Left hindlimb (tissue), 1 donor: ENCODE data around the gene TRMT112.
A peak's percentile ranks its signal among the peaks of the same experiment; 100 is the strongest.

Experiments
- DNase-seq: peaks from one replicate; pipeline ENCODE4 v3.0.0-alpha.2; 2018

Gene TRMT112

DNA sequence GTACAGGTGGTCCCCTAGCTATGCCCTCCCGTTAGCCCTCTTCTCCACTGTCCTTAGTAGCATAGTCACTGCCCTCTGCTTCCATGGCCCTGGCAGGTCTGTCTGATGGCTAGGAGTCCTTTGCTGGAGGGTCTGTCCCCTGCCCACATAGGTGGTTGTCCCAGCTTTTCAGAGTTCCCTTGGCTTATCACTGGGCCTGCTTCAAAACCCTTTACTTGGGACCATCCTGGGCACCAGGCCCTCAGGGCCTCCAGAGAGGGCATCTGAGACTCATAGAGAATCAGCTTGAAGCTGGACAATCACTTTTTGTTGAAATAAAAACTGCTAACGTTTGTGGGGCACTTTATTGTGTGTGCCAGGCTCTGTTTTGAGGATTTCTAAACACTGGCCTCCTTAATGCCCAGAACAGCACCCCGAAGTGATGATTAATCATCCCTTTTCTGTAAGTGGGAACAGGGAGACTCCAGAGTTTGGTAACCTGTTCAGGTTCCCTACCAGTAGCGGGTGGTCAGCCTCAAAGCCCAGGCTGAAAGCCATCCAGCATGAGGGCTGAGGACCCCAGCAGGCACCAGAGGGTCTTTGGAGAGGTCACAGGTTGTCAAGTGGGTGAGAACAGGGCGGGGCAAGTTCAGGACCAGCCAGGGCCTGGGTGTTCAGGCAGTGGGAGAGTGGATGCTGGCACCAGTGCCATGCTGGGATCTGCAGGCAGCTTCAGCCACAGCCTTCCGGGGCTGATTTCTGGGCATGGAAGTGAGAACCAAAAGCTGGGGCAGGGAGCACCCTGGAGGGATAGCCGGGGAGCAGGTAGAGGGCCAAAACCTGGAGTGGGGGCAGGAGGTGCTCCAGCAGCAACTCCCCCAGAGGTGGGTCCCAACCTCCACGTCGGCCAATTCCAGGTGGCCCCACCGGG lies 26.8 kb downstream of the TRMT112 start:
- DNase-seq = no peak

DNA sequence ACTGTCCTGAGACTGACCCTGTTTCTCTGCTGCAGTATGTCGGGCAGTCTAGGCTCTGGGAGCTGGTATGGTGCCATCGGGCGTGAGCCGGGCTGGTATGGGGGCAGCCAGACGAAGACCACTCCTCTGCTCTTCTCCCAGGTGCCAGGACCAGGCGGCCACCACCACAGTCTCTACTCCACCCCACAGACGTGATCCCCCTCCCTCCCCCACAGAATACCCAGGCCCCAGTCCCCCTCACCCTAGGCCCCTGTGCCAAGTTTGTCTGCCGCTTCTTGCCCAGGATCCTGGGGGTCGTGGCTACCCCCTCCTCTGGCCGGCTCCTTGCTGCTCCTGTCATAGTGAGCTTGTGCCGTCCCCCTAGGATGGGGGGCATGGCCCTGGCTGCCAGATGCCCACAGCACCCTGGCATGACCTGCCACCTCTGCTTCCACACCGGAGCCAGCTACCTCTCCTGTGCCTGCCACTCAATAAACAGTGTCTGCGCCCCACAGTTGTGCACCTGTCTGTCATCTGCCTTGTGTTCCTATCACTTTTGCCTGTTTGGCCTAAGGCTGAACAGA lies 28.3 kb downstream of the TRMT112 start:
- no peak for DNase-seq

- DNase-seq = no peak
These were observed 29.0 kb downstream of the TRMT112 start for GRCh38 chr11:64288353-64288750.

DNA sequence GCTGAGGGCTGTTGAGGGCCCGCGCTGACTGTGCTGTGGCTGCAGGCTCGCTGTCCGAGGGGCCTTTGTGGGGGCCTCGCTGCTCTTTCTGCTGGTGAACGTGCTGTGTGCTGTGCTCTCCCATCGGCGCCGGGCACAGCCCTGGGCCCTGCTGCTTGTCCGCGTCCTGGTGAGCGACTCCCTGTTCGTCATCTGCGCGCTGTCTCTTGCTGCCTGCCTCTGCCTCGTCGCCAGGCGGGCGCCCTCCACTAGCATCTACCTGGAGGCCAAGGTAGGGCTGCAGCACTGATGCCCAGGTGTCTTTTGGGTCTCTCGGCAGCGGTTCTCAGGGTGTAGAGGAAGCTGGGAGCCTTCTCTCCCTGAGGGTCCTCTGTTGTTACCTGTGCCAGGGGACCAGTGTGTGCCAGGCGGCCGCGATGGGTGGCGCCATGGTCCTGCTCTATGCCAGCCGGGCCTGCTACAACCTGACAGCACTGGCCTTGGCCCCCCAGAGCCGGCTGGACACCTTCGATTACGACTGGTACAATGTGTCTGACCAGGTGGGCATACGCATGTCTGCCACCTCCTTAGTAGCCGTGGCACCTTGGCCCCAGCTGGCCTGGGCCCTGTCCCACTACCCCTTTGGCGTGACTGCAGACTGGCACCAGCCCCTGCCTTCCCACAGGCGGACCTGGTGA lies 29.5 kb downstream of the TRMT112 start:
- DNase-seq = no peak

GRCh38 chr11:64286801-64287159 lies 30.6 kb downstream of the TRMT112 start:
- DNase-seq = no peak

DNA sequence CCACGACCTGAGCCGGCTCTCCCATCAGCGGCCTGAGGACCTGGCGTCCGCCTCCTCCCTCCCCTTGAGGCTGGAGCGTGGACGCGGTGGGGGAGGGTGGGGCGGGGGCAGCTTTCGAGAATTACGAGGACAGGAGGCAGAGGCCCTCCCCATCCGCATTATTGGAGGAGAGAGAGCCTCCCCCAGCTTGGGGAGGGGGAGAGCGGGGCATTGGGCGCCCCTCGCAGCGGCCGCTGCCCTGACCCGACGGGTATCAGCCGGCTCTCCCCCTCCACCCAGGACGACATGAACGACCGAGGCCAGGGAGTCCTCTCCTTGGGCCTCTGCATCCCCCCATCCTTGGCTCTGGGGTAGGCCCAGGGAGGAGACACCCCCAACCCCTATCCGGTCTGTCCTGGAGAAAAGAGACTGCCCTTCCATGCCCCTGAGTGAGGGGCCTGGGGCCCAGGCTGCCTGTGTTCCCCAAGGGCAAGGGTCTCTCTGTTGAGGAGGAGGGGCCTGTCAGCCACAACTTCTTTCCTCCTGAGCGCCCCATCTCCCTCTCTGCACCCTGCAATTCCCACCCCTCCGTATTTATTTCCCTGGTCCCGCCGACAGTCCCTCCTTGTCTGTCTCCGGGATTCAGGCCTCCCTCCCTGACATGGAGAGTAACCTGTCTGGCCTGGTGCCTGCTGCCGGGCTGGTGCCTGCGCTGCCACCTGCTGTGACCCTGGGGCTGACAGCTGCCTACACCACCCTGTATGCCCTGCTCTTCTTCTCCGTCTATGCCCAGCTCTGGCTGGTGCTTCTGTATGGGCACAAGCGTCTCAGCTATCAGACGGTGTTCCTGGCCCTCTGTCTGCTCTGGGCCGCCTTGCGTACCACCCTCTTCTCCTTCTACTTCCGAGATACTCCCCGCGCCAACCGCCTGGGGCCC lies 31.2 kb downstream of the TRMT112 start:
- DNase-seq = no peak

- DNase-seq = peak; percentile 91
These were observed 32.1 kb downstream of the TRMT112 start, which contains the start of gene GPR137 for GRCh38 chr11:64284962-64285884. Gene GPR137, plus strand, starts transcription at chr11:64285848. Its CDS starts 677 bp downstream, at chr11:64286525.

GRCh38 chr11:64284048-64284961 lies 33.1 kb downstream of the TRMT112 start, which contains the start of gene BAD:
Gene BAD, minus strand, starts transcription at chr11:64284665. Its CDS starts 297 bp downstream, at chr11:64284368.
- peak; percentile 96 for DNase-seq

DNA sequence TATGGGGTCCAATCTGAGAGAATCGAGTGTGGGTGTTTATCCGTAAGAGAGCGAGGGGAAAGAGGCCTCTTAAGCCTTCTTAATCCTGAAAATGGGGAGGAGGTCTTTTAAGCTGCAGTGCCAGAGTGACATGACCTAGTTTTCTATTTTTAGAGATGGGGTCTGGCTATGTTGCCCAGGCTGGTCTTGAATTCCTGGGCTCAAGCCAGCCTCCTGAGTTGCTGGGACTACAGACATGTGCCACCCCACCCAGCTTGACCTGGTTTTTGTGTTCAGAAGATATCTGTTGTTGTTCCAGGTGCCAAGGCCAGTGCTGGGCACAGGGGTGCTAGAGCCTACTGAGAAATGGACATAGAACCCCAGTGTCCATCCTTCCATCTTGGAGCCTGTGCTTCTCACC lies 34.3 kb downstream of the TRMT112 start:
- no peak for DNase-seq

DNA sequence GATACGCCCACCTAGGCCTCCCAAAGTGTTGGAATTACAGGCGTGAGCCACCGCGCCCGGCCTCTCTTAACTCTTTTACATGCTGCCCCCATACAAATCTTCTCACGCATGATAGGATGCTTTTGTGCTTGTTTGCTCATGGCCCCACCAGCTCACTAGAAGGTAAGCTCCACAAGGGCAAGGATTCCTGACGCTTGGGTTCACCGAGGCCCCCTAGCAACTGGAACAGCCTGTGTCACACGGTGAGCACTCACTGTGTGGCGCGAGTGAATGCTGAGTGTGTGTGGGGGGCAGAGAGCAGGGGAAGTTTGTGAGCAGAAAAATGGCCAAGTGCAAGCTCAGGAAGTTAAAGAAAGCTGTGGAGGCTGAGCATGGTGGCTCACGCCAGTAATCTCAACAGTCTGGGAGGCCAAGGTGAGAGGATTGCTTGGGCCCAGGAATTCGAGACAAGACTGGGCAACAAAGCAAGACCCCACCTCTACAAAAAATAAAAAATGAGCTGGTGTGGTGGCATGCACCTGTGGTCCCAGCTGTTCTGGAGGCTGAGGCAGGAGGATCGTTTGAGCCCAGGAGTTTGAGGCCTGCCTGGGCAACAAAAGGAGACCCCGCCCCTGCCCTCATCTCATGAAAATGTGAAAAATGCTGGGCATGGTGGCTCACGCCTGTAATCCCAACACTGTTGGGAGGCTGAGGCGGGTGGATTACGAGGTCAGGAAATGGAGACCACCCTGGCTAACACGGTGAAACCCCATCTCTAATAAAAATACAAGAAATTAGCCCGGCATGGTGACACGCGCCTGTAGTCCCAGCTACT lies 35.2 kb downstream of the TRMT112 start:
- no peak for DNase-seq

DNA sequence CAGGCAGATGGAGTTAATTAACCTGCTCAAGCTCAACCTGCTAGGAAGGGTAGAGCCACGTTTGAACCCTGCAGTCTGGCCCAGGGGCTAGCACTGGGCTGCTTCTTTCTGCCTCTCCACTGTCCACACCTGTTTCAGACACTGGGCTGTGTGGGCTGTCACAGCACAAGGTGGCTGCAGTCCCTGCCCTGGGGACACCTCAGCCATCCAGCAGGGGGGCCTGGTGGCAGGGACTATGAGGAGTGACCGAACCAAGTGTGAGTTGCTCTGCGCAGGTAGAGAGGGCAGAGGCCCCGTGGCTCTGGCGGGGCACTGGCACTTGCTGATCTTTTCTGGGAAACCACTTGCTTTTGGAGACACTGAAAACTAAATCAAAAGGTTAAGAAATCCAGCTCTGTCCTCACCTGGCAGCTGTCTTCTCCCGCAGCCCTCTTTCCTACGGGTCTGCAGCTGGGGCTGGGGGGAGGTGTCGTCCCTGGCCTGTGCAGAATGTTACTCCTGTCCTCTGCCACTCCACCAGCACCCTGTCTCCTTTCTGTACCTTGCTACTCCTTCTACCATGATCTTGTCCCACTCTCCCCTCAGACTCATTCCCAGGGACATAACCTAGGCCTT lies 38.7 kb downstream of the TRMT112 start:
- no peak for DNase-seq

GRCh38 chr11:64276653-64277431 lies 40.5 kb downstream of the TRMT112 start:
- DNase-seq = peak; percentile 22

DNA sequence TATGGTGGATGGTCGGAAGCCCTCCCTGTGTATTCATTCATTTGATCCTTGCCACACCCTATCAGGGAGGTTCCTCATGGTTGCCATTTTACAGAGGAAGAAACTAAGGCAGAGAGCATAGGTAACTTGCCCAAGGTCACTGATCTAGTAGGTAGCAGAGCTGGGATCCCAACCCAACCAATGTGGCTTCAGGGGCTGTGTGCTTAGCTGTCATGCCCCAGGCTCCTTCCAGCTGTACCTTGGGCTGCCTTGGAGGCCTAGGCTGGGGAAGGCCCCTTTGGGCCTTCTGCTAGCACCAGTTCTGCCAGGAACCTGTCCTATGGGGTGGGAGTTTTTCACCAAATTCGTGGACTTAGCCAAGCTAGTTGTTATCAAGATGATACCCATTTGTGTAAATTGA lies 41.5 kb downstream of the TRMT112 start:
- no peak for DNase-seq

- peak; percentile 24 for DNase-seq
These were observed 42.1 kb downstream of the TRMT112 start for GRCh38 chr11:64275031-64275800.

DNA sequence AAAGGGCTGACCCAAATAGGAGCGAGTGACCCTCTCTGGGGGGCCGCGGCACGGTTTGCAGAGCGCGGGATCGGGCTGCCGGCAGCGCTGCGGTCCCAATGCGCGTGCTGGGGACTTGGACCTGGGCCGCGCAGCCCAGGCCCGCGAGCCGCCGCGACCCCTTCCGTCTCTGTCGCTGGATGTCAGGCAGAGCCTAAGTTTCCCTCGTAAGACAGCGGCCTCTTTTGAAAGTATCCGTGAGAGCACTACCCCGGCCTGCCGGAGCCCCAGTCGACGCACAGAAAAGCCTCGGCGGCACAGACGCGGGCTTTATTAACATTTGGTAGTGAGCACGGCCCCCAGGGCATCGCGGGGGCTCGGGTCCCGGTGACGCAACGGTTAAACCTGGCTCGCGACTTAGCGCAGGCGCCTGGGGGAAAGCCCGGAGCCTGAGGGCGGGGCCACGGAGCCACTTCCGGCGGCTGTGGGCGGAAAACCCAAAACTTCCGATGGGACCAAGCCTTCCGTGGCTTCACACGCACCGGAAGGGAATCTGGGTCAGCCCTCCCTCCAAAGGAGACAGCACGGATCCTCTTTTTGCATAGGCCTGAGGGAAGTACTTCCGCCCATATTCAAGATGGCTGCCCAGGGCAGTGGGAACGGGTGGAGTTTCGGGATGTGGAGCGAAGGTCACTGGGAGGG lies 47.7 kb downstream of the TRMT112 start:
- DNase-seq = peak; percentile 99

- DNase-seq = peak; percentile 73
These were observed 48.3 kb downstream of the TRMT112 start for GRCh38 chr11:64268893-64269539.
